ENCODE data around the gene COX19. TPM values are rescaled to one million over a fixed set of nuclear protein-coding genes. Genes with fewer than 3 reads are reported as not detected.

COX19 gene
- total RNA-seq, 1 experiment from 2014 or later: 12.3 TPM

- Histone ChIP-seq H4K8ac (replicated peaks; ENCODE audit: insufficient read length, low read depth, low read length) (no peak overlapping the region), H4K5ac (ENCODE audit: insufficient read length, low read depth, low read length) (no peak overlapping the region), H2BK12ac (ENCODE audit: insufficient read length, low read depth, low read length) (no peak overlapping the region), H3K23me2 (ENCODE audit: insufficient read length, low read depth, low read length, poor library complexity, severe bottlenecking) (no peaks in the 10 kb centered on the region), H3K14ac (ENCODE audit: insufficient read depth, low read length) (no peak overlapping the region), H3K23ac (ENCODE audit: insufficient read length, low read depth, low read length) (no peak overlapping the region), H4K91ac (ENCODE audit: insufficient read length, low read depth, low read length) (no peak overlapping the region), H3K9me3 (ENCODE audit: control insufficient read depth, low read depth, low read length) (no peaks in the 10 kb centered on the region), H3K79me1 (ENCODE audit: insufficient read depth, low read depth, low read length, poor library complexity, severe bottlenecking) (no peaks in the 10 kb centered on the region), H2BK15ac (ENCODE audit: low read depth, low read length) (no peak overlapping the region), H2AK5ac (ENCODE audit: insufficient read length, low read length) (no peak overlapping the region), H2BK5ac (ENCODE audit: insufficient read length, low read length) (no peak overlapping the region), H3K18ac (ENCODE audit: insufficient read length, low read depth, low read length) (no peak overlapping the region), H3K27me3 (ENCODE audit: insufficient read depth, low read length) (no peaks in the 10 kb centered on the region), H2BK120ac (ENCODE audit: low read depth, low read length, poor library complexity, severe bottlenecking) (no peak overlapping the region), H3K4me2 (ENCODE audit: insufficient read depth, insufficient read length, low read length) (no peak overlapping the region), H2AFZ (ENCODE audit: low read length) (no peak overlapping the region), H3K9ac (ENCODE audit: extremely low read depth, insufficient read length, low read length) (no peak overlapping the region), H3K56ac (ENCODE audit: insufficient read length, low read depth, low read length) (no peak overlapping the region), H2BK20ac (ENCODE audit: low read depth, low read length, poor library complexity, severe bottlenecking) (no peak overlapping the region), H3K27ac (ENCODE audit: insufficient read length, low read depth, low read length) (no peak overlapping the region), H3K4ac (ENCODE audit: low read depth, low read length) (no peak overlapping the region), H3T11ph (ENCODE audit: low read length) (no peak overlapping the region), H3K79me2 (ENCODE audit: insufficient read depth, low read length) (no peaks in the 10 kb centered on the region), H4K20me1 (ENCODE audit: control insufficient read depth, insufficient read depth, insufficient read length) (no peaks in the 10 kb centered on the region), H3K4me1 (ENCODE audit: insufficient read depth, low read length) (no peaks in the 10 kb centered on the region)
- peak overlapping the region in 2 of 3 experiments; percentile 24 to 62; a peak in 2 of 7 replicates for H3K27ac Mint-ChIP-seq
- DNase-seq: no peak
- H3K27me3 Mint-ChIP-seq (ENCODE audit: low read depth): no peaks in the 10 kb centered on the region; the same call in 1 of the 2 replicates
- TF ChIP-seq CTCF (conservative IDR thresholded peaks at IDR 0.05): no peak
- H3K4me1 Mint-ChIP-seq: peaks cover 0 to 10% of the 10 kb centered on the region in 2 experiments; a peak in 3 of 4 replicates
- H3K36me3 Mint-ChIP-seq (ENCODE audit: insufficient read depth in 1 of 3, low read depth in 3 of 3): peaks cover 0 to 9% (median 8%) of the 10 kb centered on the region in 3 experiments; a peak in 3 of 7 replicates
- H3K4me3 Mint-ChIP-seq: no peak overlapping the region
- H3K9me3 Mint-ChIP-seq: no peaks in the 10 kb centered on the region
- no CpG with 5 or more reads among the region's 28 CpGs for WGBS (ENCODE audit: extremely low coverage, insufficient read length, low lambda C conversion rate)
Measured at GRCh38 chr7:994592-995308, 19.4 kb upstream of the COX19 start.

Measured in H9 (cell line).